Gastrocnemius medialis (tissue), 4 donors: Measurements from ENCODE around the gene CRB2. TPM values are rescaled to one million over a fixed set of nuclear protein-coding genes. Genes with fewer than 3 reads are reported as not detected.

ENCODE experiments used
- ATAC-seq, 2 donors: fragments of 150-250 bp; one replicate each; pipeline ENCODE4 v1.9.1; 2016
- DNase-seq, 2 donors: peaks; one replicate each; pipeline ENCODE4 v3.0.0-alpha.2; 2019
- H3K27ac ChIP-seq, 4 donors: fragments of 200-600 bp; sonication (generic); 1 replicate in 1 of 4; 2 replicates in 3 of 4; pipeline ENCODE4 v1.5.1; 2016 to 2018; ENCODE audit warnings: mild to moderate bottlenecking in 2 of 4, moderate library complexity in 1 of 4
- H3K27me3 ChIP-seq, 3 donors: fragments of 200-600 bp; sonication (generic) in 2 of 3; 1 replicate in 1 of 3; 2 replicates in 2 of 3; pipeline versions ENCODE4 v1.5.1 to v1.6.0; 2016 to 2019; ENCODE audit warnings: mild to moderate bottlenecking in 1 of 3, moderate library complexity in 1 of 3
- H3K36me3 ChIP-seq, 2 donors: fragments of 200-600 bp; sonication (generic) in 1 of 2; one replicate each; pipeline ENCODE4 v1.5.1; 2017 to 2018
- H3K4me1 ChIP-seq, 2 donors: fragments of 200-600 bp; sonication (generic) in 1 of 2; one replicate each; pipeline ENCODE4 v1.5.1; 2016 to 2017; ENCODE audit warnings: mild to moderate bottlenecking in 2 of 2
- H3K4me3 ChIP-seq, 4 donors: fragments of 200-600 bp; sonication (generic) in 3 of 4; 1 replicate in 1 of 4; 2 replicates in 3 of 4; pipeline ENCODE4 v1.5.1; 2016 to 2019; ENCODE audit warnings: mild to moderate bottlenecking in 2 of 4
- H3K9me3 ChIP-seq, 3 donors: fragments of 200-600 bp; sonication (generic) in 2 of 3; 1 replicate in 1 of 3; 2 replicates in 2 of 3; pipeline ENCODE4 v1.5.1; 2016 to 2019
- CTCF ChIP-seq, 5 experiments: fragments of 450-650 bp in 3 of 5; fragments of 200-600 bp in 2 of 5; sonication (generic) in 2 of 5; IDR thresholded peaks in 4 of 5; conservative IDR thresholded peaks in 1 of 5; 1 replicate in 4 of 5; 2 replicates in 1 of 5; pipeline ENCODE4 v1.5.1; 2016 to 2019; ENCODE audit warnings: antibody characterized with exemption in 5 of 5, mild to moderate bottlenecking in 3 of 5, moderate library complexity in 3 of 5
- POLR2A ChIP-seq, 2 donors: fragments of 450-650 bp; IDR thresholded peaks; one replicate each; pipeline ENCODE4 v1.6.1; 2017; ENCODE audit warnings: antibody characterized with exemption in 2 of 2, mild to moderate bottlenecking in 2 of 2, moderate library complexity in 2 of 2
- in situ Hi-C, 4 donors: fragments of 200-750 bp; cut with MboI; loops; one replicate each; pipeline versions ENCODE4 v1.15.0 to v1.8.0; 2017; ENCODE audit warnings: low sequenced_read_pairs in 4 of 4
- intact Hi-C: fragments of 100-400 bp; cut with DNase I; formaldehyde crosslinking; loops from one replicate; pipeline ENCODE4 v1.15.1; 2023; ENCODE audit warnings: low total_unique reads
- total RNA-seq, 4 donors: library from RNA; depleted of rRNA; stranded (reverse); fragments of >200 nt; gene quantifications; one replicate each; pipeline versions ENCODE4 v1.1.0 to v1.2.3, GENCODE V29; 2016

Gene CRB2
- total RNA-seq, 4 donors from 2014 or later = not detected

GRCh38 chr9:123418506-123418905 is 62.5 kb downstream of the CRB2 start:
- Histone ChIP-seq H3K9me3 (no peaks in the 10 kb centered on the region), H3K36me3 (peaks cover 0 to 8% of the 10 kb centered on the region in 2 donors), H3K4me1 (no peaks in the 10 kb centered on the region), H3K27ac (no peak overlapping the region), H3K4me3 (no peak overlapping the region), H3K27me3 (no peaks in the 10 kb centered on the region)
- no peak for DNase-seq
- in situ Hi-C loops (no loop called here), intact Hi-C loops (no loop called here)
- no peak for ATAC-seq
- no peak for TF ChIP-seq POLR2A (IDR thresholded peaks at IDR 0.05)
- TF ChIP-seq CTCF (IDR thresholded peaks at IDR 0.05 in 4 of 5, conservative IDR thresholded peaks at IDR 0.05 in 1 of 5) = no peak

- ATAC-seq (no peak), DNase-seq (no peak)
- TF ChIP-seq POLR2A (IDR thresholded peaks at IDR 0.05) = no peak
- TF ChIP-seq CTCF (IDR thresholded peaks at IDR 0.05 in 4 of 5, conservative IDR thresholded peaks at IDR 0.05 in 1 of 5) = no peak
- H3K27me3 ChIP-seq = no peaks in the 10 kb centered on the region
- no peak overlapping the region for H3K4me3 ChIP-seq
- peaks cover 0 to 8% of the 10 kb centered on the region in 2 donors for H3K36me3 ChIP-seq
- no peaks in the 10 kb centered on the region for H3K4me1 ChIP-seq
- in situ Hi-C loops (no loop called here), intact Hi-C loops (no loop called here)
- H3K27ac ChIP-seq = no peak overlapping the region
- H3K9me3 ChIP-seq = no peaks in the 10 kb centered on the region
These were observed 63.1 kb downstream of the CRB2 start for GRCh38 chr9:123419091-123419490.

GRCh38 chr9:123419721-123420591 is 64.0 kb downstream of the CRB2 start:
- H3K27me3 ChIP-seq = no peaks in the 10 kb centered on the region
- no peak for DNase-seq
- no peak overlapping the region for H3K27ac ChIP-seq
- TF ChIP-seq POLR2A (IDR thresholded peaks at IDR 0.05) (no peak), CTCF (IDR thresholded peaks at IDR 0.05 in 4 of 5, conservative IDR thresholded peaks at IDR 0.05 in 1 of 5) (no peak)
- H3K9me3 ChIP-seq = no peaks in the 10 kb centered on the region
- no peaks in the 10 kb centered on the region for H3K4me1 ChIP-seq
- no peak for ATAC-seq
- in situ Hi-C loops = no loop called here
- intact Hi-C loops = no loop called here
- H3K4me3 ChIP-seq = no peak overlapping the region
- peaks cover 0 to 8% of the 10 kb centered on the region in 2 donors for H3K36me3 ChIP-seq

- Histone ChIP-seq H3K36me3 (peaks cover 0 to 8% of the 10 kb centered on the region in 2 donors), H3K27me3 (no peaks in the 10 kb centered on the region)
- DNase-seq = no peak
These were observed 64.7 kb downstream of the CRB2 start for GRCh38 chr9:123420592-123421111.

More at GRCh38 chr9:123420592-123421111, 64.7 kb downstream of the CRB2 start:
- TF ChIP-seq POLR2A (IDR thresholded peaks at IDR 0.05) (no peak), CTCF (IDR thresholded peaks at IDR 0.05 in 4 of 5, conservative IDR thresholded peaks at IDR 0.05 in 1 of 5) (no peak)
- in situ Hi-C loops (no loop called here), intact Hi-C loops (no loop called here)
- Histone ChIP-seq H3K27ac (no peak overlapping the region), H3K4me3 (no peak overlapping the region), H3K4me1 (no peaks in the 10 kb centered on the region), H3K9me3 (no peaks in the 10 kb centered on the region)
- no peak for ATAC-seq
